ENCODE measurements around the gene CEP250.

The CEP250 gene

DNA sequence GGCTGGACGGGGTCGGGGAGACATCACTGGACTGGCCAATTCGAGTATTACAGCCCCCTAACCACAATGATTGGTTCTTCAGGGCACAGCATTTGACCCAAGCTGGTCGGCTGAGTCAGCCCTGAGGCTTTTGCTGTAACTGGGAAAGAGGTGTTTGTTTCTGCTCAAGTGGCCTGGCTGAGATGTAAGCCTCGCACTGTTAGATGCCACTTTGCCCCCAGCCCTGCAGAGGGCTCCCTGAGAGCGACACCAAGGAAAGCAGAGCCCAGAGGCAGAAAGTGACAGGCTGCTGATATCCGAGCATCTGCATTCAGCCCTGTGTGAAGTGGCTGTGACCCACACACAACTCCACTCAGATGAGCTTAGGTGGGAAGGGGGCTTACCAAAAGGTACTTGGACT lies 105.9 kb downstream of the CEP250 start:
- DNase-seq (ENCODE audit: low spot score) = peak; percentile 57

DNA sequence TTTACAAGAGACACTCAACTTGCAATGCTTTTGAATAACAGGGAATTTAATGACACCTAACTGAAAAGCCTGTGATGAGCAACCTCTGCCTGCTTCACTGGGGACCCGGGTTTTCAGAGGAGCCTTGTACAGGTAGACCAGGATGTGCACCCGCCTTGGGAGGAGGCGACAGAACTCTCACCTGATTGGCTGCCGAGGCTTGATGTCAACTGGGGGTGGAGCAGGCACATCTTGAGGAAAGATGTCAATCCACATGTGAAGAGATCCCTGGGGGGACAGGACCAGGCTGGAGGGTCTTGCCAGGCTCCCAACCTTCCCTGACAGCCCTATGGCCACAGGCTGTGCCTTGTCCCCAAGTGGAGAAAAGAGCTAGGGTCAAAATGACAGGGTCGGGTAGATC lies 106.3 kb downstream of the CEP250 start:
- no peak for DNase-seq (ENCODE audit: low spot score)

DNA sequence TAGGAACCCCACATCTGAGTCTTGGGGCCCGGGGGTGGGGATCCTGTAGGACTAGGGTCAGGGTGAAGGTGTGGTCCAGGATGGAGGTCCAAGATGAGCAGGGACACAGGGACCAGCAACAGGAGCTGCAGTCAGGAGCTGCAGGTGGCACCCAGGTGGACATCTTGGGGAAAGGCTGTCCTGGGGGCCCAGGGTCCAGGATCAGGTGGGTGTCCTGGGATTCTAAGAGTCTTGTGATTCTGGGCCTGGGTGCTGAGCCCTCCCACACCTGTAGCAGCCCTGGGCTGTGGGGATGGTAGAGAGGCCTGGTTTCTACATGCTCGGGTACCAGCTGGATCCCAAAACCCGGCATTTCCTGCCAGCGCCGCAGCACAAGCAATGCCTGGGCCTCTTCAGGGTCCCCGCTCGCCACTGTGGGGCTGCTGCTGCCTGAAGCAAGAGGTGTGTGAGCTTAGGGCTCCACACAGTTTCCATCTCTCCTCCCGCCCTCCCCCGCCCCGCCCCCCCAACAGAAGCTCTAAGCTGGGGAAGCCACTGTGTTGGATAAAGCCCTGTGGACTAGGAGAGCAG lies 107.2 kb downstream of the CEP250 start:
- DNase-seq (ENCODE audit: low spot score) = no peak

DNA sequence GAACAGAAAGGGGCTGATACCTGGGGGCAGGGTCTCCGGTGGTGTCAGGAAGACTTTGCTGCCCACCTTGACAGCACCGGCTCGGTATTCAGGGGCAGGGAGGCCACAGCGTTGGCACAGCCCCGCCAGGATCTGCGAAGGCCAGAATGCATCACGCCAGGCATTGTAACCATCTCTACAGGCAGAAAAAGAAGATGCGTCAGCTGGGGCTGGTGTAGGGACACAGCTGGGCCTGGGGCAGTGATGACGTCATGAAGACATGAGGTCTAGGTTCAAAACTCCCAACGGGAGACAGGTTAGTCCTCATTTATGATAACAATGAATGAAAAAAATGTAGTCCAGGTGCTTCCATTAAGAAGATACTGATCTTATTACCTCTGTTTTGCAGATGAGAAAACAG lies 108.4 kb downstream of the CEP250 start:
- DNase-seq (ENCODE audit: low spot score) = no peak

DNA sequence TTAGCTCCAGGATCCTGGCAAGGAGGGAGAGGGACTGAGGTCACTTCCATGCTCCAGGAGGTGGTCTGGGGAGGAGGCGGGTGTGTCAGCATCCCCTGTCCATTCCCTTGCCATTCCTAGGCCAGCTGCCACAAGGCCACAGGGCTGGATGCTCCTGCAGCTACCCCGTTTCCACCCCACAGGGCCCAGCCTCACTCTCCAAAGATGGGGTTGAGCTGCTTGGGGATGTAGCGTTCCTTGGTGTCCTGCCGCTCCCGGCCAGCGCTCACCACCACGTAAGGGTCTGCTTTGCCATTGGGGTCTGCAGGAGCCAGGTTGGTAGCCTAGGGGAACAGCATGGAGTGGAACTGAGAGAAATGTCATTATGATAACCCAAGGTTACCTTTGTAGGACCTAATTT lies 109.5 kb downstream of the CEP250 start:
- no peak for DNase-seq (ENCODE audit: low spot score)

DNA sequence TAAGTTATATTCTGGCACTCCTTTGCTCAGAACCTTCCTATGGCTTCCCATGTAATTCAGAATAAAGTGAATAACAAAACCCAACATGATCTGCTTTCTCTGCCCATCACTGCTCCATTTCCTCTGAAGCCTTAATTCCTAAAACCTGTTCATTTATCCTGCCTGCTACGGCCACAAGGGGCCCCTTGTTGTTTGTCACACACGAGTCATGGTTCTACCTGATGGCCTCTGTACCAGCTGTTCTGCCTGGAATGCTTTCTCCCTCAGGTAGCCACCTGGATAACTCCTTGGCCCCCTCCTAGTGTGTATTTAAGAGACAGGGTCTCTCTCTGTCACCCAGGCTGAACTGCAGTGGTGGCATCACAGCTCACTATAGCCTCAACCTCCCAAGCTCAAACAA lies 113.2 kb downstream of the CEP250 start:
- DNase-seq (ENCODE audit: low spot score) = peak; percentile 19

Measured in cerebellar cortex (tissue), 1 donor.